ENCODE data around the gene DAZAP2. TPM values are rescaled to one million over a fixed set of nuclear protein-coding genes. Genes with fewer than 3 reads are reported as not detected.

Gene DAZAP2
- 100 to 1,000 TPM; 299 to 374 TPM for total RNA-seq

GRCh38 chr12:51238510-51239334 is at the start of gene DAZAP2:
DAZAP2 (plus strand) TSS chr12:51238826; CDS start chr12:51238908, 82 bp downstream.
- DNase-seq (ENCODE audit: low spot score): peak; percentile 97
- intact Hi-C loops (cut with DNase I): loop anchor here (1.0 to 10.0 kb wide), 3 partner anchors 20 to 414 kb away; partner anchors contain the start of gene POU6F1
- H3K9me3 ChIP-seq: no peaks in the 10 kb centered on the region
- H3K27me3 ChIP-seq (replicated peaks; ENCODE audit: insufficient read depth): no peaks in the 10 kb centered on the region
- peak within 1 kb of the TSS; percentile 100 for H3K27ac ChIP-seq
- peaks cover 6% of the 10 kb centered on the region for H3K4me1 ChIP-seq (replicated peaks)
- H3K4me3 ChIP-seq: peak within 1 kb of the TSS; percentile 98 to 100
- peaks cover 0 to 4% of the 10 kb centered on the region in 2 donors for H3K36me3 ChIP-seq
- under 1% methylated on average over 59 of the region's 70 CpGs for WGBS
- TF ChIP-seq POLR2AphosphoS5 (IDR thresholded peaks at IDR 0.05): peak; percentile 87
- TF ChIP-seq CTCF (IDR thresholded peaks at IDR 0.05): peak; percentile 28 to 56 (median 36)
- TF ChIP-seq POLR2A (IDR thresholded peaks at IDR 0.05): peak; percentile 88

- Histone ChIP-seq H3K27ac (no peak overlapping the region), H3K27me3 (replicated peaks; ENCODE audit: insufficient read depth) (no peaks in the 10 kb centered on the region), H3K4me1 (replicated peaks) (no peaks in the 10 kb centered on the region), H3K9me3 (no peaks in the 10 kb centered on the region), H3K4me3 (no peak overlapping the region), H3K36me3 (no peaks in the 10 kb centered on the region)
- DNase-seq (ENCODE audit: low spot score): no peak
- whole genome bisulfite sequencing: 91% methylated on average over 14 of the region's 14 CpGs
- intact Hi-C loops (cut with DNase I): no loop called here
- TF ChIP-seq POLR2AphosphoS5 (IDR thresholded peaks at IDR 0.05) (no peak), POLR2A (IDR thresholded peaks at IDR 0.05) (no peak), CTCF (IDR thresholded peaks at IDR 0.05) (no peak)
These were observed 48.8 kb upstream of the DAZAP2 start for GRCh38 chr12:51189790-51190355.

DNA sequence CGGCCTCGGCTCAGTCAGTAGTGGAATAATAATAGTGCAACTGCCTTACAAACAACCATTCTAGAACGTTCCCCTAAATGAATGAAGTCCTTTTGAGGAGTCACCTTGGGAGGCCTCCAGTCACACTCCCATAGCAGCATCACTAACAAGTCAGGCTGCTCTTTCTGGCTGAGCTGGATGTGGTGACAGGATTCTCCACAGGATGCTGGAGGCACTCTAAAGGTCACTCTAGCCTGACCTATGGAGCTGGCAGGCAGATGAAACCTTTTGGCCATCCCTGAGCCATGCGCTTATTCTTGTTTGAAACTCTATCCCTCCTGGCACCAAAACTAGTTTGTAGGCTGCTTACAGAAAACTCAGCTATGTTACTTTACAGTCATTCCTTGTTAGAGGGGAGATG is 47.8 kb upstream of the DAZAP2 start:
- Histone ChIP-seq H3K27me3 (replicated peaks; ENCODE audit: insufficient read depth) (no peaks in the 10 kb centered on the region), H3K27ac (no peak overlapping the region), H3K36me3 (no peaks in the 10 kb centered on the region), H3K4me1 (replicated peaks) (no peaks in the 10 kb centered on the region), H3K9me3 (no peaks in the 10 kb centered on the region), H3K4me3 (no peak overlapping the region)
- no peak for DNase-seq (ENCODE audit: low spot score)
- WGBS: 86% methylated on average over 4 of the region's 4 CpGs
- TF ChIP-seq POLR2AphosphoS5 (IDR thresholded peaks at IDR 0.05): no peak
- no peak for TF ChIP-seq POLR2A (IDR thresholded peaks at IDR 0.05)
- TF ChIP-seq CTCF (IDR thresholded peaks at IDR 0.05): no peak
- intact Hi-C loops (cut with DNase I): no loop called here

- no peak overlapping the region for H3K27ac ChIP-seq
- 96% methylated on average over 12 of the region's 12 CpGs for WGBS
- no peaks in the 10 kb centered on the region for H3K36me3 ChIP-seq
- H3K4me3 ChIP-seq: no peak overlapping the region
- no peaks in the 10 kb centered on the region for H3K4me1 ChIP-seq (replicated peaks)
- DNase-seq (ENCODE audit: low spot score): no peak
- H3K9me3 ChIP-seq: no peaks in the 10 kb centered on the region
- no peaks in the 10 kb centered on the region for H3K27me3 ChIP-seq (replicated peaks; ENCODE audit: insufficient read depth)
- TF ChIP-seq CTCF (IDR thresholded peaks at IDR 0.05) (no peak), POLR2AphosphoS5 (IDR thresholded peaks at IDR 0.05) (no peak), POLR2A (IDR thresholded peaks at IDR 0.05) (no peak)
- intact Hi-C loops (cut with DNase I): no loop called here
These were observed 46.9 kb upstream of the DAZAP2 start for GRCh38 chr12:51191516-51192283.

All from prostate gland (tissue), 2 donors.